GM20431 (cell line): Measurements from ENCODE around the gene COL15A1.

Source experiments
- in situ Hi-C: fragments of 300-500 bp; cut with MseI, MboI; formaldehyde crosslinking; loops from one replicate; pipeline ENCODE4 v1.15.0; 2020; ENCODE audit warnings: low sequenced_read_pairs; ENCODE audit not compliant: unreplicated experiment

The COL15A1 gene

GRCh38 chr9:98989036-98990000, 45.6 kb downstream of the COL15A1 start:
- in situ Hi-C loops: no loop called here

- in situ Hi-C loops: no loop called here
These were observed 46.6 kb downstream of the COL15A1 start for GRCh38 chr9:98990181-98990870.

GRCh38 chr9:98992107-98992884, 48.6 kb downstream of the COL15A1 start:
- in situ Hi-C loops: no loop called here

GRCh38 chr9:98992885-98993569, 49.3 kb downstream of the COL15A1 start:
- in situ Hi-C loops: no loop called here

GRCh38 chr9:98993570-98993945, 49.9 kb downstream of the COL15A1 start:
- in situ Hi-C loops: no loop called here

- in situ Hi-C loops: no loop called here
These were observed 50.7 kb downstream of the COL15A1 start for GRCh38 chr9:98994172-98995058.

GRCh38 chr9:98995059-98995671, 51.5 kb downstream of the COL15A1 start:
- in situ Hi-C loops: no loop called here

GRCh38 chr9:98995971-98996504, 52.3 kb downstream of the COL15A1 start:
- in situ Hi-C loops: no loop called here

GRCh38 chr9:98997604-98998003, 53.9 kb downstream of the COL15A1 start:
- in situ Hi-C loops: no loop called here

GRCh38 chr9:98998441-98999151, 54.9 kb downstream of the COL15A1 start:
- in situ Hi-C loops: no loop called here

GRCh38 chr9:98999152-98999525, 55.4 kb downstream of the COL15A1 start:
- in situ Hi-C loops: no loop called here

- in situ Hi-C loops: loop anchor here (10.0 kb wide), 1 partner anchor 144 kb away; no protein-coding TSS in a partner anchor
These were observed 57.0 kb downstream of the COL15A1 start for GRCh38 chr9:99000476-99001395.

GRCh38 chr9:99001892-99002291, 58.2 kb downstream of the COL15A1 start:
- in situ Hi-C loops: loop anchor here (10.0 kb wide), 1 partner anchor 143 kb away; no protein-coding TSS in a partner anchor

- in situ Hi-C loops: loop anchor here (10.0 kb wide), 1 partner anchor 142 kb away; no protein-coding TSS in a partner anchor
These were observed 59.0 kb downstream of the COL15A1 start for GRCh38 chr9:99002706-99003105.

- in situ Hi-C loops: loop anchor here (10.0 kb wide), 1 partner anchor 141 kb away; no protein-coding TSS in a partner anchor
These were observed 59.6 kb downstream of the COL15A1 start for GRCh38 chr9:99003308-99003707.

- in situ Hi-C loops: loop anchor here (10.0 kb wide), 1 partner anchor 141 kb away; no protein-coding TSS in a partner anchor
These were observed 60.4 kb downstream of the COL15A1 start for GRCh38 chr9:99004115-99004514.
